Body of pancreas (tissue), 4 donors: ENCODE results near the gene RPTOR. TPM values are rescaled to one million over a fixed set of nuclear protein-coding genes. Genes with fewer than 3 reads are reported as not detected.

ENCODE experiments used
- ATAC-seq: fragments of 150-250 bp; one replicate; pipeline ENCODE4 v1.9.1; 2016
- DNase-seq, 4 donors: peaks; one replicate each; pipeline ENCODE4 v3.0.0-alpha.2; 2019
- H3K27ac ChIP-seq, 4 donors: fragments of 200-600 bp; sonication (generic); 1 replicate in 3 of 4; 2 replicates in 1 of 4; pipeline versions ENCODE4 v1.5.1 to v1.6.1; 2016 to 2019; ENCODE audit warnings: mild to moderate bottlenecking in 1 of 4, mixed read lengths in 1 of 4, moderate library complexity in 1 of 4
- H3K27me3 ChIP-seq, 2 donors: fragments of 200-600 bp; sonication (generic); one replicate each; pipeline ENCODE4 v1.6.0; 2016; ENCODE audit warnings: mild to moderate bottlenecking in 1 of 2
- H3K36me3 ChIP-seq, 2 donors: fragments of 200-600 bp; sonication (generic); replicated peaks in 1 of 2; 2 replicates each; pipeline ENCODE4 v1.5.1; 2016; ENCODE audit warnings: low read depth in 2 of 2; ENCODE audit not compliant: insufficient read depth in 1 of 2
- H3K4me1 ChIP-seq: fragments of 200-600 bp; sonication (generic); one replicate; pipeline ENCODE4 v1.6.0; 2016
- H3K4me3 ChIP-seq, 2 donors: fragments of 200-600 bp; sonication (generic); 1 replicate in 1 of 2; 2 replicates in 1 of 2; pipeline ENCODE4 v1.5.1; 2016 to 2019
- H3K9me3 ChIP-seq, 3 donors: fragments of 200-600 bp; sonication (generic); 1 replicate in 2 of 3; 2 replicates in 1 of 3; pipeline ENCODE4 v1.5.1; 2016
- CTCF ChIP-seq, 7 experiments: fragments of 450-650 bp in 4 of 7; fragments of 200-600 bp in 3 of 7; sonication (generic) in 3 of 7; IDR thresholded peaks; one replicate each; pipeline ENCODE4 v1.5.1; 2016 to 2019; ENCODE audit warnings: antibody characterized with exemption in 7 of 7
- POLR2A ChIP-seq, 3 donors: fragments of 450-650 bp; IDR thresholded peaks; one replicate each; pipeline ENCODE4 v1.6.1; 2016; ENCODE audit warnings: antibody characterized with exemption in 3 of 3, mild to moderate bottlenecking in 2 of 3
- WGBS, 2 donors: methylation state at CpG; one replicate each; pipeline ENCODE4 v1.1.5; 2017; 5-methylcytosine and 5-hydroxymethylcytosine counted together
- intact Hi-C: fragments of 100-400 bp; cut with DNase I; formaldehyde crosslinking; loops from one replicate; pipeline ENCODE4 v1.15.1; 2023
- total RNA-seq, 2 donors: library from RNA; depleted of rRNA; stranded (reverse); fragments of >200 nt; gene quantifications; one replicate each; pipeline ENCODE4 v1.1.0, GENCODE V29; 2016

The RPTOR gene
- total RNA-seq, 2 donors from 2014 or later, result 22.3 to 34.3 TPM

GRCh38 chr17:80793421-80793820, 248.8 kb downstream of the RPTOR start:
- Histone ChIP-seq H3K27me3 (no peaks in the 10 kb centered on the region), H3K4me1 (no peaks in the 10 kb centered on the region), H3K27ac (no peak overlapping the region), H3K36me3 (no peaks in the 10 kb centered on the region), H3K9me3 (no peaks in the 10 kb centered on the region), H3K4me3 (no peak overlapping the region)
- ATAC-seq (no peak), DNase-seq (no peak)
- TF ChIP-seq CTCF (IDR thresholded peaks at IDR 0.05) (no peak), POLR2A (IDR thresholded peaks at IDR 0.05) (no peak)
- intact Hi-C loops, result no loop called here
- 94 to 98% methylated on average over 12 of the region's 12 CpGs for WGBS, 2 donors

- H3K27ac ChIP-seq, result no peak overlapping the region
- intact Hi-C loops, result no loop called here
- H3K9me3 ChIP-seq, result no peaks in the 10 kb centered on the region
- no peak overlapping the region for H3K4me3 ChIP-seq
- ATAC-seq, result no peak
- DNase-seq, result no peak
- H3K4me1 ChIP-seq, result no peaks in the 10 kb centered on the region
- 56 to 70% methylated on average over 5 of the region's 5 CpGs for WGBS, 2 donors
- no peaks in the 10 kb centered on the region for H3K27me3 ChIP-seq
- TF ChIP-seq CTCF (IDR thresholded peaks at IDR 0.05) (no peak), POLR2A (IDR thresholded peaks at IDR 0.05) (no peak)
- no peaks in the 10 kb centered on the region for H3K36me3 ChIP-seq
These were observed 249.2 kb downstream of the RPTOR start for GRCh38 chr17:80793851-80794267.

GRCh38 chr17:80794281-80795089, 249.8 kb downstream of the RPTOR start:
- TF ChIP-seq POLR2A (IDR thresholded peaks at IDR 0.05) (no peak), CTCF (IDR thresholded peaks at IDR 0.05) (no peak)
- no peaks in the 10 kb centered on the region for H3K9me3 ChIP-seq
- H3K4me1 ChIP-seq, result no peaks in the 10 kb centered on the region
- H3K27me3 ChIP-seq, result no peaks in the 10 kb centered on the region
- intact Hi-C loops, result no loop called here
- no peaks in the 10 kb centered on the region for H3K36me3 ChIP-seq
- DNase-seq (no peak), ATAC-seq (no peak)
- no peak overlapping the region for H3K4me3 ChIP-seq
- WGBS, 2 donors, result 91 to 92% methylated on average over 15 to 16 of the region's 16 CpGs
- no peak overlapping the region for H3K27ac ChIP-seq

GRCh38 chr17:80795090-80795580, 250.5 kb downstream of the RPTOR start:
- ATAC-seq (no peak), DNase-seq (no peak)
- Histone ChIP-seq H3K27ac (no peak overlapping the region), H3K27me3 (no peaks in the 10 kb centered on the region), H3K36me3 (no peaks in the 10 kb centered on the region), H3K4me1 (no peaks in the 10 kb centered on the region), H3K9me3 (no peaks in the 10 kb centered on the region), H3K4me3 (no peak overlapping the region)
- 87 to 92% methylated on average over 12 of the region's 12 CpGs for whole genome bisulfite sequencing, 2 donors
- intact Hi-C loops, result no loop called here
- TF ChIP-seq CTCF (IDR thresholded peaks at IDR 0.05) (no peak), POLR2A (IDR thresholded peaks at IDR 0.05) (no peak)

- no peaks in the 10 kb centered on the region for H3K27me3 ChIP-seq
- H3K36me3 ChIP-seq, result no peaks in the 10 kb centered on the region
- intact Hi-C loops, result no loop called here
- H3K4me3 ChIP-seq, result no peak overlapping the region
- no peaks in the 10 kb centered on the region for H3K9me3 ChIP-seq
- peak in 3 of 4 donors; percentile 20 to 30 (median 27) for DNase-seq
- TF ChIP-seq POLR2A (IDR thresholded peaks at IDR 0.05) (no peak), CTCF (IDR thresholded peaks at IDR 0.05) (no peak)
- no peak for ATAC-seq
- no peak overlapping the region for H3K27ac ChIP-seq
- H3K4me1 ChIP-seq, result no peaks in the 10 kb centered on the region
- 65 to 79% methylated on average over 14 of the region's 14 CpGs for WGBS, 2 donors
These were observed 251.1 kb downstream of the RPTOR start for GRCh38 chr17:80795754-80796153.
